T-helper 17 cell (primary cell): ENCODE results near the gene GJC1. TPM values are rescaled to one million over a fixed set of nuclear protein-coding genes. Genes with fewer than 3 reads are reported as not detected.

Experiments
- ATAC-seq: fragments of 150-1000 bp; cut with Tn5 transposase; 2 replicates; pipeline ENCODE4 v1.10.0; 2021; ENCODE audit warnings: mild to moderate bottlenecking, moderate library complexity
- DNase-seq, 3 donors: peaks; one replicate each; pipeline versions ENCODE4 v3.0.0 to v3.0.0-alpha.2; 2020 to 2021
- H3K9me3 ChIP-seq: one replicate; pipeline ENCODE4 v1.7.0; 2013; ENCODE audit warnings: low read length, mild to moderate bottlenecking; ENCODE audit not compliant: control insufficient read depth, poor library complexity, severe bottlenecking
- H3K27ac Mint-ChIP-seq: one replicate; pipeline ENCODE4 v1.8.0; 2022; ENCODE audit warnings: mild to moderate bottlenecking, moderate library complexity, mixed read lengths
- H3K27me3 Mint-ChIP-seq: one replicate; pipeline ENCODE4 v1.8.0; 2022; ENCODE audit warnings: mixed read lengths
- H3K36me3 Mint-ChIP-seq: one replicate; pipeline ENCODE4 v1.8.0; 2022; ENCODE audit warnings: low read depth, mixed read lengths
- H3K4me1 Mint-ChIP-seq: one replicate; pipeline ENCODE4 v1.8.0; 2022; ENCODE audit warnings: mild to moderate bottlenecking, mixed read lengths
- H3K4me3 Mint-ChIP-seq: one replicate; pipeline ENCODE4 v1.8.0; 2022; ENCODE audit warnings: mild to moderate bottlenecking, moderate library complexity, mixed read lengths
- total RNA-seq, 4 donors: library from RNA in 2 of 4; stranded (reverse) in 2 of 4; gene quantifications; one replicate each; pipeline ENCODE4 v1.2.3 and lab custom pipeline; 2022 to 2026

Gene GJC1
- total RNA-seq, 2 donors from 2014 or later, result not detected

- H3K27me3 Mint-ChIP-seq, result no peaks in the 10 kb centered on the region
- H3K27ac Mint-ChIP-seq, result no peak overlapping the region
- no peaks in the 10 kb centered on the region for H3K9me3 ChIP-seq
- ATAC-seq, result no peak
- peaks cover 12% of the 10 kb centered on the region for H3K36me3 Mint-ChIP-seq
- no peak overlapping the region for H3K4me3 Mint-ChIP-seq
- peaks cover 5% of the 10 kb centered on the region for H3K4me1 Mint-ChIP-seq
- no peak for DNase-seq
Measured at GRCh38 chr17:44862278-44862914, 32.3 kb upstream of the GJC1 start.

GRCh38 chr17:44859701-44860100, 29.6 kb upstream of the GJC1 start:
- ATAC-seq (no peak), DNase-seq (no peak)
- Mint-ChIP-seq H3K36me3 (peaks cover 17% of the 10 kb centered on the region), H3K27ac (no peak overlapping the region), H3K27me3 (no peaks in the 10 kb centered on the region), H3K4me1 (peaks cover 5% of the 10 kb centered on the region), H3K4me3 (no peak overlapping the region)
- H3K9me3 ChIP-seq, result no peaks in the 10 kb centered on the region

GRCh38 chr17:44854192-44854591, 24.1 kb upstream of the GJC1 start:
- DNase-seq (no peak), ATAC-seq (no peak)
- Mint-ChIP-seq H3K27ac (peak overlapping the region; percentile 37), H3K36me3 (peaks cover 11% of the 10 kb centered on the region), H3K4me3 (no peak overlapping the region), H3K4me1 (no peaks in the 10 kb centered on the region), H3K27me3 (no peaks in the 10 kb centered on the region)
- peaks cover 4% of the 10 kb centered on the region for H3K9me3 ChIP-seq

GRCh38 chr17:44850612-44851011, 20.5 kb upstream of the GJC1 start:
- ATAC-seq, result no peak
- Mint-ChIP-seq H3K27me3 (no peaks in the 10 kb centered on the region), H3K4me1 (peaks cover 3% of the 10 kb centered on the region), H3K27ac (no peak overlapping the region), H3K4me3 (no peak overlapping the region), H3K36me3 (peaks cover 5% of the 10 kb centered on the region)
- peaks cover 4% of the 10 kb centered on the region for H3K9me3 ChIP-seq
- DNase-seq, result no peak

GRCh38 chr17:44850025-44850424, 19.9 kb upstream of the GJC1 start:
- DNase-seq (no peak), ATAC-seq (no peak)
- Mint-ChIP-seq H3K27ac (no peak overlapping the region), H3K4me1 (peaks cover 3% of the 10 kb centered on the region), H3K4me3 (no peak overlapping the region), H3K27me3 (no peaks in the 10 kb centered on the region), H3K36me3 (peaks cover 5% of the 10 kb centered on the region)
- H3K9me3 ChIP-seq, result peaks cover 4% of the 10 kb centered on the region

GRCh38 chr17:44848961-44849489, 18.9 kb upstream of the GJC1 start:
- ATAC-seq, result no peak
- Mint-ChIP-seq H3K27ac (no peak overlapping the region), H3K27me3 (no peaks in the 10 kb centered on the region), H3K4me3 (no peak overlapping the region), H3K4me1 (peaks cover 3% of the 10 kb centered on the region), H3K36me3 (no peaks in the 10 kb centered on the region)
- no peak for DNase-seq
- peaks cover 2% of the 10 kb centered on the region for H3K9me3 ChIP-seq

GRCh38 chr17:44848257-44848795, 18.2 kb upstream of the GJC1 start:
- no peaks in the 10 kb centered on the region for H3K36me3 Mint-ChIP-seq
- no peak overlapping the region for H3K4me3 Mint-ChIP-seq
- H3K27ac Mint-ChIP-seq, result peak overlapping the region; percentile 32
- no peaks in the 10 kb centered on the region for H3K27me3 Mint-ChIP-seq
- H3K9me3 ChIP-seq, result no peaks in the 10 kb centered on the region
- peaks cover 3% of the 10 kb centered on the region for H3K4me1 Mint-ChIP-seq
- no peak for ATAC-seq
- no peak for DNase-seq

- H3K4me3 Mint-ChIP-seq, result no peak within 1 kb of the TSS
Measured at GRCh38 chr17:44847586-44847985, 17.5 kb upstream of the GJC1 start, which contains the start of gene HIGD1B. Gene HIGD1B (plus strand): TSS chr17:44847883. CDS start chr17:44848153, 270 bp downstream.

GRCh38 chr17:44846206-44846605, 16.1 kb upstream of the GJC1 start:
- Mint-ChIP-seq H3K27me3 (no peaks in the 10 kb centered on the region), H3K4me1 (peaks cover 4% of the 10 kb centered on the region), H3K27ac (peak overlapping the region; percentile 83), H3K4me3 (no peak overlapping the region), H3K36me3 (no peaks in the 10 kb centered on the region)
- ATAC-seq (no peak), DNase-seq (no peak)
- H3K9me3 ChIP-seq, result no peaks in the 10 kb centered on the region

More at GRCh38 chr17:44847586-44847985, 17.5 kb upstream of the GJC1 start, which contains the start of gene HIGD1B:
- H3K9me3 ChIP-seq, result no peaks in the 10 kb centered on the region
- peak within 1 kb of the TSS; percentile 83 for H3K27ac Mint-ChIP-seq
- H3K4me1 Mint-ChIP-seq, result peaks cover 4% of the 10 kb centered on the region
- ATAC-seq, result no peak
- H3K27me3 Mint-ChIP-seq, result no peaks in the 10 kb centered on the region
- no peak for DNase-seq
- no peaks in the 10 kb centered on the region for H3K36me3 Mint-ChIP-seq

GRCh38 chr17:44844390-44844830, 14.3 kb upstream of the GJC1 start:
- no peaks in the 10 kb centered on the region for H3K9me3 ChIP-seq
- Mint-ChIP-seq H3K4me1 (peaks cover 4% of the 10 kb centered on the region), H3K4me3 (no peak overlapping the region), H3K27me3 (no peaks in the 10 kb centered on the region), H3K27ac (no peak overlapping the region), H3K36me3 (no peaks in the 10 kb centered on the region)
- ATAC-seq (no peak), DNase-seq (no peak)

GRCh38 chr17:44842748-44843147, 12.7 kb upstream of the GJC1 start:
- Mint-ChIP-seq H3K36me3 (no peaks in the 10 kb centered on the region), H3K27me3 (no peaks in the 10 kb centered on the region), H3K27ac (no peak overlapping the region), H3K4me3 (no peak overlapping the region), H3K4me1 (peaks cover 2% of the 10 kb centered on the region)
- H3K9me3 ChIP-seq, result no peaks in the 10 kb centered on the region
- no peak for DNase-seq
- ATAC-seq, result no peak

GRCh38 chr17:44840936-44841335, 10.8 kb upstream of the GJC1 start:
- Mint-ChIP-seq H3K4me1 (peaks cover 2% of the 10 kb centered on the region), H3K4me3 (no peak overlapping the region), H3K27me3 (no peaks in the 10 kb centered on the region), H3K27ac (no peak overlapping the region), H3K36me3 (no peaks in the 10 kb centered on the region)
- no peak for ATAC-seq
- DNase-seq, result no peak
- H3K9me3 ChIP-seq, result no peaks in the 10 kb centered on the region

GRCh38 chr17:44840274-44840673, 10.2 kb upstream of the GJC1 start:
- no peaks in the 10 kb centered on the region for H3K36me3 Mint-ChIP-seq
- peaks cover under 1% of the 10 kb centered on the region for H3K27me3 Mint-ChIP-seq
- no peak overlapping the region for H3K27ac Mint-ChIP-seq
- ATAC-seq, result no peak
- no peak for DNase-seq
- no peak overlapping the region for H3K4me3 Mint-ChIP-seq
- H3K9me3 ChIP-seq, result no peaks in the 10 kb centered on the region
- peaks cover 2% of the 10 kb centered on the region for H3K4me1 Mint-ChIP-seq

GRCh38 chr17:44837196-44837595, 7.1 kb upstream of the GJC1 start:
- H3K4me3 Mint-ChIP-seq, result no peak overlapping the region
- no peak overlapping the region for H3K27ac Mint-ChIP-seq
- no peaks in the 10 kb centered on the region for H3K9me3 ChIP-seq
- H3K36me3 Mint-ChIP-seq, result no peaks in the 10 kb centered on the region
- no peak for ATAC-seq
- no peaks in the 10 kb centered on the region for H3K4me1 Mint-ChIP-seq
- no peak for DNase-seq
- H3K27me3 Mint-ChIP-seq, result peaks cover 28% of the 10 kb centered on the region
